Left colon (tissue), 2 donors: ENCODE measurements around the gene CACNA1H. TPM values are rescaled to one million over a fixed set of nuclear protein-coding genes. Genes with fewer than 3 reads are reported as not detected.

Experiments
- ATAC-seq: fragments of 200-7000 bp; cut with Tn5 transposase; one replicate; pipeline ENCODE4 v1.9.1; 2020; ENCODE audit warnings: mild to moderate bottlenecking, moderate library complexity
- DNase-seq, 2 donors: peaks; one replicate each; pipeline ENCODE4 v3.0.0-alpha.2; 2020
- intact Hi-C, 2 donors: fragments of 100-400 bp; cut with DNase I in 1 of 2; cut with micrococcal nuclease in 1 of 2; formaldehyde crosslinking; loops; one replicate each; pipeline versions ENCODE4 v1.11.2 to v1.14.0; 2022; cut with DNase I, micrococcal nuclease
- total RNA-seq, 2 donors: library from RNA; stranded (reverse); fragmentation: NEBNext Ultra II Directional; extraction: Animal tissue kit (Norgen Biotek cat#: 25700); gene quantifications; one replicate each; pipeline ENCODE4 v1.2.1, GENCODE V29; 2021
- donor health status: DM: no; HTN: no; CAD: no.
- donor health status: DM: yes; HTN: yes; CAD: no.

CACNA1H gene
- total RNA-seq, 2 donors from 2014 or later, result 3.8 to 15.6 TPM

DNA sequence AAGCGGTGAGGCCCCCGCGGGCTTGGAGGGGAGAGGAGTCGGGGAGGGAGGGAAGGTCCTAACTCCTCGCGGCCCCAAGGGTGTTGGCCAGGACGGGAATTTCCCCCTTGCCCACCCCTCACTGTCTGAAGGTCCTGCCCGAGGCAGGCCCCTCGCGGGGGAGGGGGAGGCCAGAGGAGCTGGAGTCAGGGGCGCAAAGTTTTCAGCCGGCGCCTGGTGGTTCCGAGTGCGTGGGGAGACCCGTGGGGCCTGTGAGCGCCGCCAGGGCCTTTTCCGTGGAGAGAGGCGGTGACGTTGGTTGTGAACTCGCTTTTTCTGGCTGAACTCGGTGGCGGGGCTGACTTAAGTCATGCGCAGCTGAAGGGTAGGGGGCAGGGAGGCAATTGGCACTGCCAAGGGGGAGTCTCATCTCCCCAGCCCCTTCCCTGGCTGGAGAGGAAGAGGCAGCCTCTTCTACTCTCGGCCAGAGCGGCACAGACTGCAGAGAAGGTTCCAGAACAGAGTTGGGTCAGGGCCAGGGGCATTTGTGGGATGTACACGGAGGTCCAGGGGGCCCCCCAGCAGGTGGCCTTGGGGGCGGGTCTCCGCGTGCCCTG, 1.5 kb downstream of the CACNA1H start:
- peak in 1 of 2 donors; percentile 49 for DNase-seq
- ATAC-seq, result peak; percentile 6
- intact Hi-C loops, result no loop called here

- no peak for DNase-seq
- intact Hi-C loops, result no loop called here
- ATAC-seq, result peak; percentile 19
These were observed 2.0 kb downstream of the CACNA1H start for GRCh38 chr16:1154887-1155331.

- DNase-seq, result no peak
- intact Hi-C loops, result no loop called here
- ATAC-seq, result no peak
These were observed 2.6 kb downstream of the CACNA1H start for GRCh38 chr16:1155353-1156054.

- DNase-seq (no peak), ATAC-seq (no peak)
- intact Hi-C loops, result no loop called here
These were observed 3.4 kb downstream of the CACNA1H start for GRCh38 chr16:1156055-1156982.

DNA sequence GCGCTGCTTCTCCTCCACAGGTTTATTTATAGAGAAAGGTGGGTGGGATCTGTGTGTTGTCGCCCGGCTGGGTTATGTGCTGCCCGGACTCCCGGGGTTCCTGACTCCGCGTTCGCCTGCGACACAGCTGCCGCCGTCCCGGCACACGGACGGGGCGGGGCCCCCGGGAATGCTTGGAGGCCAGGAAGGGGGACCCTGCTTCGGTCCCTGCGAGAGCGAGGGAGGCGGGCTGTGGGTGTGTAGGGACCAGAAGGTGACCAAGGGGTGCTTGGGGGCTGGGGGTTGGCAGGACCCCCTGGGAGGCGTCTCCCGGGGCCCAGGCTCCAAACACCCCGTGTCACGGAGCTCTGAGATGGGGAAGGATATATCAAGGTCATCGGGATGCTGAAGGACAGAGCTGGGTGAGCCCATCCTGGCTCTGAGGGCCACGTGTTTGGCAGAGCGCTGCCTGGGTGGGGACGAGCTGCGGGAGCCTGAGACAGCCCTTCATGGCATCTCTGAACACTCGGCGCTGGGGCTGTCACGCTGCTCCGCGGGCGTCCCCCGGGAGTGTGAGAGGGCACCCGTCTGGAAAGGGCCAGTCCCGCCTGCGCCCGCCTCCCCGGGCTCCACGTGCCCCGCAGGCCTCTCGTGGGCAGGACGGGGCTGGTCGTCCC, 4.2 kb downstream of the CACNA1H start:
- DNase-seq (no peak), ATAC-seq (no peak)
- intact Hi-C loops, result no loop called here

DNA sequence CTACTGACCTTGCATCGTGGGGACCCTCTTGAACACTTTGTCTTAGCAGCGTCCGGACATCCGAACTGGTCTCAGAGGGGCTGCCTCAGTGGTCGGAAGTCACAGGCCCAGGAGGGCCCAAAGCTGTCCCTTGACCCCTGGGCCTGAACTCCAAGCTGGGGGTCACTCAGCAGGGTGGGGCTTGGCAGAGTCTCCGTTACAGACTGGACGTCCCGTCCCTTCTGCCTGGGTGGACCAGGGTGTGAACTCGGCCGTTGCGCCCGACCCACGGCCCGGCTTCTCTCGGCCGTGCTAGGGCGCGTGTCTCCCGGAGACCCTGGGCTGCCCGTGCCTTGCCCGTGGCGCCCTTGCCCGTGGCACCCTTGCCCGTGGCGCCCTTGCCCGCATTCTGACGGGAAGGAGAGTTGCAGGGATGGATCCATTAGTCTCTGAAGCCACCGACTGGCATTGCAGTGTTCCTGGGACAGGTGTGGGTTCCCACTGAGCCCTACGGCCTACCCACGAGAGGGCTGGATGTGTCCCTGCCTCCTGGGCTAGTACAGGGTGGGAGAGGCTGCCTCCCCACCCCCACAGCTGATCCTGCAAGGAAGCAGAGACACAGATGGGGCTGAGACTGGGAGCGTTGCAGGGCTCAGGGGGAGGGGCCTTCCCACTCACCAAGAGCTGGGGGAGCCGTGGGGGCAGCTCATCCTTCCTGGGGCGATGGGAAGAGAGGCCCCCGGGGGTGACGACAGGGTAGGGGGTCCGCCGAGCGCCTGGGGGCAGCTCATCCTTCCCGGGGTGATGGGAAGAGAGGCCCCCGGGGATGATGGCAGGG, 4.9 kb downstream of the CACNA1H start:
- intact Hi-C loops, result no loop called here
- DNase-seq (no peak), ATAC-seq (no peak)

- intact Hi-C loops, result no loop called here
- DNase-seq, result peak; percentile 53 to 79
- ATAC-seq, result peak; percentile 22
These were observed 5.8 kb downstream of the CACNA1H start for GRCh38 chr16:1158456-1159324.

DNA sequence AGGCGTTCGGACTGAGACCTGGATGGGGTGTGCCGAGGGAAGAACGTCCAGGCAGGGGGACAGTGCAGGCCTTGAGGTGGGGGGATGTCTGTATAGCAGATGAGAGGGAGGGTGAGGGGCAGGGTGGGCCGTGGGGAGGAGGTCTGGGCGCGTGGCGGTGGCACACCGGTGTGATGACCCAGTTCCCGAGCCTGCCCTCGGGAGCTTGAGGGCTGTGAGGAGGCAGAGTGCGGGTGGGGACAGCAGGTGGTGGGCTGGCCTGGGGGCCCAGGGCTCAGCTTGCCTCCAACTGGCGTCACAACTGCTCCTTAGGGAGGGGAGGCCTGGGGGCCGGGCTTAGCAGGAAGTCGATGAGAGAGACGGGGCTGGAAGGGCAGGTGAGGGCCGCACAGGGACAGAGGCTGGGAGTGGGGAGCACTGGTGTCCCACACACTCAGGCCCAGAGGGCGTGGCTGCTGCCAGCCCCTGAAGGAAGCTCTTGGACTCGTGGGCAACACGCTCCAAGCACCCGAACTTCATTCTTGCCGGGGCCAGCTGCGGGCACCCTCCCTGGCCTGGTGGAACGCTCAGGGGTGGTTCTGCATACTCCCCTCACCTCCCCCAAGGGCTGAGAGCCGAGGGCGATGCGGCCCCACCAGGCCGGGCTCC, 6.5 kb downstream of the CACNA1H start:
- DNase-seq (no peak), ATAC-seq (peak; percentile 6)
- intact Hi-C loops, result no loop called here

- intact Hi-C loops, result no loop called here
- DNase-seq, result peak in 1 of 2 donors; percentile 75
- peak; percentile 45 for ATAC-seq
These were observed 7.3 kb downstream of the CACNA1H start for GRCh38 chr16:1159973-1160772.

DNA sequence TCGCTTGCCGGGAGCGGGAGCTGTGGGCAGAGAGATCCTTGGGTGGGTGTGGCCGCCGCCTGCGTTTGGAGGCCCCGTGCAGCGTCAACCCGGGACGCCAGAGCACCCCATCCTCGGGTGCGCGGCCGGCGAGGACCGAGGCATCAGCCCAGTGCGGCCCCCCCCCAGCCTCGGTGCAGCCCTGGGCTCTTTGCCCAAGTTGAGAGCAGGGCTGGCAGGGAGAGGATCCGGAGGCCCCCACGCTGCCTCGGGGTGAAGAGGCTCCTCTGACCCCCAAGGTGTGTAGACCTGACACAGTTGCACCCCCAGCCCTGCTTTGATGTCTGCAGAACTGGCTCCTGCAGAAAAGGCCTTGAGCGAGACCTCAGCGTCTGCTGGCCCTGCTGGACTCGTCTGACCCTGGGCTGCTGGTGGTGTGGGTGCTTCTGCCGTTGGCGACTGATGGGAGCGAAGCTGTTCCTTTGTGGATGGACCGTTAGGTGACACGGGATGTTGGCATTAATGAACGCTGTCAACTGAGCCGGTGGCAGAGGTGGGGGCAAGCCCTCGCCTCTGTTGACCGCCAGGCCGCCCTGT, 8.0 kb downstream of the CACNA1H start:
- ATAC-seq (no peak), DNase-seq (no peak)

DNA sequence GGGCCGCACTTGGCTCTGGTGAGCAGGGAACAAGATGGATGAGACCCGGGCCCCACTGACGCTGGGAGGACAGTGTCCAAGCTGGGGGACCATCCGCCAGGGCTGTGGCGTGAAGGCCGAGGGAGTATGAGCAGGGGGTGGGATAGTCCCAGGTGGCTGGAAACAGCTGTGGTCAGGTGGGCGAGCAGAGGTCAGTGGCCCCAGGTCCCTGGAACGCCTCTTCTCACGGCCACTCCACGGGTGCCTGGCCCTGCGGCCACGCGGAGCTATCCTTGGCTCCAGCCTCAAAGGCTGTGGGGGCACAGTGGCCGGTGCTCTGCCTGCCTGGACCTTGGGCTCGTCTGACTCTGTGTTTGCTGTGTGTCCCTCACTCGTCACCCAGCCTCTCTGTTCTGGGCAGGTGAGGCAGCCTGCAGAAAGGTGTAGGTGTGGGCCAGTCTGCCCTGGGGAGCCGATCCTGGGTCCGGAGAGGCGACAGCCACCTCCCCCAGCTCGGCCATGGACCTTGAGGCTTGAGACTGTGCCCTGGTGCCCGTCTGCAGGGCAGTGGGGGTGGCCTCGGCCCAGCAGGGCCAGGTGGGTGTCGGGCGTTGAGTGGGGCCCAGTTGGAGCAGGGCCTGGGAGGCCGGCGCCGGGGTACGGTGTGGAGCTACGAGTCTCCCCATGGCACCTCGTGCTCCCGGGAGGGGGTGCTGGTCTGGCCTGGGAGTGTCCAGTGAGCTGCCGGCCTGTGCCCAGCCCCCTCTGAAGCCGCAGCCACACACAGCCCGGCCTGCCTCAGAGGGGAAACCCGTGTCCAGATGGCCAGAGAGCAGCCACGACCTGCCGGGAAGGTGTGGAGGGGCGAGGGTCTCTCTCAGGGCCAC, 10.0 kb downstream of the CACNA1H start:
- no peak for DNase-seq
- intact Hi-C loops, result no loop called here
- ATAC-seq, result no peak

More for the DNA sequence above, 8.0 kb downstream of the CACNA1H start:
- intact Hi-C loops, result no loop called here

GRCh38 chr16:1163567-1164055, 10.7 kb downstream of the CACNA1H start:
- intact Hi-C loops, result no loop called here
- ATAC-seq, result no peak

DNA sequence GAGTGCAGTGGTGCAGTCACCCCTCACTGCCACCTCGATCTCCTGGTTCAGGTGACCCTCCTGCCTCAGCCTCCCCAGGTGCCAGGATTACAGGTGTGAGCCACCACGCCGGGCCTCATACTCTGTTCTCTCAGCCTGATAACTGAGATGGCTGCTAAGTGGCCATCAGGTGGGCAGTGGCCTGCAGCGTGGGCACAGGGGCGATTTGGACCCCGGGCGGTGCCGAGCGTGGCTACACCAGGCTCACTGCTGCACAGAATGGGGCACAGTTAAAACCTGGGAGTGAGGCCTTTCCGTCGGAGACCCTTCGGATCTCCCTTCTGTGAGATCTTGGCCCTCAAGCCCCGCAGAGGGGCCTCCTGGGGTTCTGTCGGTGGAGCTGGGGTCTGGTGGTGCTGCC, 11.5 kb downstream of the CACNA1H start:
- no peak for DNase-seq
- intact Hi-C loops, result no loop called here
- ATAC-seq, result no peak

More at GRCh38 chr16:1163567-1164055, 10.7 kb downstream of the CACNA1H start:
- DNase-seq, result no peak

GRCh38 chr16:1164975-1165374, 12.1 kb downstream of the CACNA1H start:
- ATAC-seq, result no peak
- intact Hi-C loops, result no loop called here
- no peak for DNase-seq

GRCh38 chr16:1165511-1165910, 12.6 kb downstream of the CACNA1H start:
- no peak for ATAC-seq
- no peak for DNase-seq
- intact Hi-C loops, result no loop called here
